NT2/D1 (cell line): ENCODE data around the gene XRCC3.

Experiments used
- DNase-seq: peaks from one replicate; pipeline ENCODE4 v3.0.0-alpha.2; 2011; ENCODE audit warnings: low read depth, low spot score
- H3K27me3 ChIP-seq: 2 replicates; pipeline ENCODE4 v1.6.0; 2011; ENCODE audit warnings: mild to moderate bottlenecking; ENCODE audit not compliant: insufficient read length, insufficient read depth
- H3K36me3 ChIP-seq: 2 replicates; pipeline ENCODE4 v1.6.1; 2011; ENCODE audit warnings: mild to moderate bottlenecking, low read length, mixed read lengths; ENCODE audit not compliant: insufficient read depth, insufficient read length
- H3K4me1 ChIP-seq: 2 replicates; pipeline ENCODE4 v1.5.1; 2011; ENCODE audit not compliant: insufficient read depth, insufficient read length
- H3K4me3 ChIP-seq: 2 replicates; pipeline ENCODE4 v1.5.1; 2011; ENCODE audit warnings: low read depth; ENCODE audit not compliant: insufficient read length
- H3K9ac ChIP-seq: 2 replicates; pipeline ENCODE4 v1.6.0; 2011; ENCODE audit warnings: low read depth; ENCODE audit not compliant: insufficient read length
- H3K9me3 ChIP-seq: 2 replicates; pipeline ENCODE4 v1.5.1; 2011; ENCODE audit warnings: mild to moderate bottlenecking, low read length; ENCODE audit not compliant: insufficient read depth
- SUZ12 ChIP-seq: IDR thresholded peaks from 2 replicates; pipeline ENCODE4 v1.6.1; 2011; ENCODE audit not compliant: insufficient read length, insufficient read depth; ENCODE audit errors: extremely low read depth
- YY1 ChIP-seq: IDR thresholded peaks from 2 replicates; pipeline ENCODE4 v1.6.1; 2011; ENCODE audit not compliant: insufficient read length, insufficient read depth
- ZNF274 ChIP-seq: IDR thresholded peaks from 2 replicates; pipeline ENCODE4 v1.6.1; 2011; ENCODE audit warnings: mild to moderate bottlenecking, low read depth, low read length

Gene XRCC3

DNA sequence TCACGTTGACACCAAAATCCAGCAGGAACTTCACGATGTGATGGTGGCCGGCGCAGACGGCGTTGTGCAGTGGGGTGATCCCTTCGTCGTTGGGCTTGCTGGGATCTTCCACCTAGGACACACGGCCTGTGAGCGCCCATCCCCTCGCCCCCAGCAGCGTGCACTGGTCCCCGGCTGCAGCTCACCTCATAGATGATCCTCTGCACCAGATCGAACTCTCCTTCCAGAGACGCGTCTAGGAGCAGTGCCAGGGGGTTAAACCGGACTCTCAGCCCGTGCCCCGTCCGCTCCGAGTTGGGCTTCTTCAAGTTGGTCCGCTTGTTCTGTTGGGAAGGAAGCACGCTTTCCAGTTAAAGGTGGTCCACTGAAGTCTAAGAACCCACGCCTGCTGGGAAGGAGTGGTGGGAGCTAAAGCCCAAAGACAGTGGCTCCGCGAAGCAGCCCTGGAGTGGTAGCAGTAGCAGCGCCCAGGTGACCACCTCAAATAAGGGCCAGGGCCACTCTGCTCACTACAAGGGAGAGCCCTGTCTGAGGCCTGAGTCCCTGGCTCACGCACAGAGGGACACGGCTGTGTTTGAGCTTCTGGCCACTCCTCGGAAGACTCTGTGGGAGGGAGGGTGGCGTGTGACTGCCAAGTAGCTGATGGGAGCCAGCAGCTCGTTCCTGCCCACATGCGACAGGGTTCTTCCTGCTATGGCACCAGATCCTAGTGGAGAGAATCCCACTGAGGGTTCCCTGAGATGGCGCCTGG, 23.6 kb upstream of the XRCC3 start:
- TF ChIP-seq SUZ12 (no peak), YY1 (no peak), ZNF274 (no peak)
- H3K36me3 ChIP-seq = peaks cover 18% of the 10 kb centered on the region
- no peak overlapping the region for H3K4me3 ChIP-seq
- no peak overlapping the region for H3K9ac ChIP-seq
- no peak for DNase-seq
- H3K4me1 ChIP-seq = peaks cover 13% of the 10 kb centered on the region
- H3K9me3 ChIP-seq = no peaks in the 10 kb centered on the region; the same call in 1 of the 2 replicates
- no peaks in the 10 kb centered on the region for H3K27me3 ChIP-seq

DNA sequence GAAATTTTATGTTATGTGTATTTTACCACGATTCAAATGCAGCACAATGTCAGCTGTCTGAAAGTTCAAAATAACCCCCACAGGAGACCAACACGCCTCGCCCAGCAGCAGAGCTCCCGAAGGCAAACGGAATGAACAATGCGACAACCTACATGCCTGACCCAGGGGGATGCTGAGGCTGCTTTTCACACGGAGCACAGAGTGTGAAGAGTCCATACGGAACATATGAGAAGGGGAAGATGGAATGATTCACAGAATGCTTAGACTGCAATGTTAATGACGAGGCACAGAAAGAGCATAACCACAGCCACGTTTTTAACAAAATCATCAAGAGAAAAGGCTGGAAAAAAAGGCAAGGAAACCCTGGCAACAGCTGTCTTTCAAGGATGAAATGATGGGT, 22.9 kb upstream of the XRCC3 start:
- no peaks in the 10 kb centered on the region for H3K27me3 ChIP-seq
- H3K4me3 ChIP-seq = no peak overlapping the region
- H3K4me1 ChIP-seq = peaks cover 11% of the 10 kb centered on the region
- DNase-seq = no peak
- no peak overlapping the region for H3K9ac ChIP-seq
- H3K9me3 ChIP-seq = no peaks in the 10 kb centered on the region; the same call in 1 of the 2 replicates
- no peak for TF ChIP-seq SUZ12
- no peak for TF ChIP-seq YY1
- peaks cover 24% of the 10 kb centered on the region for H3K36me3 ChIP-seq

DNA sequence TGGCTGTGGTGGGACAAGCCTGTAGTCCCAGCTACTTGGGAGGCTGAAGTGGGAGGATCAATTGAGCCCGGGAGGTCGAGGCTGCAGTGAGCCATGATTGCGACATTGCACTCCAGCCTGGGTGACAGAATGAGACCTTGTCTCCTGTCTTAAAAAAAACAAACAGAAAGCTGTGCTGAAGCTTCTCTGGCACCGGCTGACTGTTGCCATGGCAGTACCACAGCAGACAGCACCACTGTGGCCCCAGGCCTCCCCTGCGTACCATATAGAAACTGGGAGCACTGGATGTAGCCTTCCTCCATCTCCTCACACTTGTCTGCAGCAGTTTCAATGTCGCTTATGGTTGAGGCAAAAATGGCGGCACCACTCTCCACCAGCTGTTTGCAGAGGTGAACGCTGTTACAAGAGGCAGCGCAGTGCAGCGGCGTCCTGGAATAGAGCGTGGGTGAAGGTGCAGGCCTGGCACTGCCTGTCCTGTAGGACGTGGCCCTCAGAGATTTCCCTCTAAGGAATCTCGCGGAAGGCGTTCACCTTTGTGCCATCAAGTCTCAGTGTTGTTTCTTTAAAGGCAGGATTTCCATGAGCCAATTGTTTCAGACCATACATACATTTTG, 22.3 kb upstream of the XRCC3 start:
- DNase-seq = no peak
- TF ChIP-seq ZNF274 = no peak
- TF ChIP-seq YY1 = no peak
- no peak for TF ChIP-seq SUZ12
- peaks cover 31% of the 10 kb centered on the region for H3K36me3 ChIP-seq

DNA sequence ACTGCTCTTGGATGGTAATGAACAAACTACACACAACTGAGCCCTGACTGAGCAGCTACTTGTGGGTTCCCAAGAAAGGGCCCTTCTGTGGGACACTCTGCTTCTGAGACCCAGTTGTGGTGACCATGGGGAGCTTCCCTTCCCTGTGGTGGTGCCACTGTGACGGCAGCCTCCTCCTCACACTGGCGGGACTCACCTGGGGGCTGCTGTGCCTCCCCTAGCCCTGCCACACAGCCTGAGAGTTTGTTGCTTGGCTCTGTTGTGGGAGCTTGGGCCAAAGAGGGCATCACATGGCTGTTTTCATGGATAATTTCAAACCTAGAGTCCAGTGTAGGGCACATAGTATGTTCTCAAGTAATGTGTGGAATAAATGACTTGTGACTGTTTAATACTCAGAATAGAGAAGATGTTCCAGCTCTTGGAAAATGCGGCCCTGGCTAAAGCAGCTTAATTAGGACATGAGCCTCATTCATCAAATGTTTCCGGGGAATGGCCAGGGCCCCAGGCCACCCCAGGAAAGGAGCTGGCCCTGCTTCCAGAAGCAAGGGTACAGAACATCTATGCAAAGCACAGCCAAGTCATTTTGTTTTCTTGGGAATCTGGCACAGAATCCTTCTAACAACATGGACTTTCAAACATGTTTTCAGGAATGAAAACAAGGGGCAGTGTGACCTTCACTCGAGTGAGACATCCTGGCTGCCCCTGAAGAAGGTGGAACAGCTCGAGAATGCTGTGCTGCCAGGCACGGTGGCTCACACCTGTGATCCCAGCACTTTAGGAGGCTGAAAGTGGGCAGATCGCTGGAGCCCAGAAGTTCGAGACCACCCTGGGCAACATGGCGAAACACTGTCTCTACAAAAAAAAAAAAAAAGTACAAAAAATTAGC, 21.5 kb upstream of the XRCC3 start:
- no peak for DNase-seq
- TF ChIP-seq YY1 (no peak), ZNF274 (no peak), SUZ12 (no peak)
- Histone ChIP-seq H3K4me3 (no peak overlapping the region), H3K36me3 (peaks cover 38% of the 10 kb centered on the region), H3K27me3 (no peaks in the 10 kb centered on the region), H3K4me1 (peaks cover 8% of the 10 kb centered on the region), H3K9ac (no peak overlapping the region), H3K9me3 (no peaks in the 10 kb centered on the region; the same call in 1 of the 2 replicates)

More for the DNA sequence above, 22.3 kb upstream of the XRCC3 start:
- Histone ChIP-seq H3K9ac (no peak overlapping the region), H3K4me3 (no peak overlapping the region), H3K4me1 (peaks cover 8% of the 10 kb centered on the region), H3K9me3 (no peaks in the 10 kb centered on the region; the same call in 1 of the 2 replicates), H3K27me3 (no peaks in the 10 kb centered on the region)

DNA sequence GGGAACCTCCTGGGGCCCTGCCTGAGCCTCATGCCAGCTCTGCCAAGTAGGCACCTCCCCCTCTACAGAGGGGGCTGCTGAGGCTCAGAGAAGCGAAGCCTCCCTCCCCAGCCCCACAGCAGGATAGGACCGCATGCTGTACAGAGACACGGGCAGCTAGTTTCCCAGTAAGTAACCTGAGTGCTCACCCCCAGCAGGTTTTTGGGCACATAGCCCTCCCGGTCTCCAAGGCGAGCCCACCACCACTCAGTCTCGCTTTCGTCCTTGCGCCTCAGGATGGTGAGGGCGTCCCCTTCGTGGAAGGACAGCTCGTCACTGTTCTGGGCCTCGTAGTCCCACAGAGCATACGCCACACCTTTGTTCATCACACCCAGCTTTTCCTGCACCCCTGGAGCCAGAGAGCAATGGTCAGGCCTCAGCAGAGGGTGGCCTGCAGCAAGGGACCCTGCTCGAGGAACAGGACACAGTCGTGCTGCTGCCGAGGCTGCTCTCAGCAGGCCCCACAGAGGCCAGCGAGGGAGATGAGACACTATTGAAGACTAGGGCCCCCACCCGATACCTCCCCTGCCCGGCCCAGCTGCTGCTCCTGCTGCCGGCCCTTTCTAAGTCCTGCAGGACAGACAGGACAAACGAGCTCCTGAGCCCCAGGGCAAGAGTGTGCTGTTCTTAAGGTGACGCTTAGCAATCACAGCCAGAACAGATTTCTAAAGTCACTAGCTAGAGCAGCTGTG, 20.7 kb upstream of the XRCC3 start:
- Histone ChIP-seq H3K4me1 (peaks cover 5% of the 10 kb centered on the region), H3K9ac (no peak overlapping the region), H3K36me3 (peaks cover 41% of the 10 kb centered on the region), H3K9me3 (no peaks in the 10 kb centered on the region; the same call in 1 of the 2 replicates), H3K4me3 (no peak overlapping the region), H3K27me3 (no peaks in the 10 kb centered on the region)
- TF ChIP-seq ZNF274 (no peak), SUZ12 (no peak), YY1 (no peak)
- no peak for DNase-seq

DNA sequence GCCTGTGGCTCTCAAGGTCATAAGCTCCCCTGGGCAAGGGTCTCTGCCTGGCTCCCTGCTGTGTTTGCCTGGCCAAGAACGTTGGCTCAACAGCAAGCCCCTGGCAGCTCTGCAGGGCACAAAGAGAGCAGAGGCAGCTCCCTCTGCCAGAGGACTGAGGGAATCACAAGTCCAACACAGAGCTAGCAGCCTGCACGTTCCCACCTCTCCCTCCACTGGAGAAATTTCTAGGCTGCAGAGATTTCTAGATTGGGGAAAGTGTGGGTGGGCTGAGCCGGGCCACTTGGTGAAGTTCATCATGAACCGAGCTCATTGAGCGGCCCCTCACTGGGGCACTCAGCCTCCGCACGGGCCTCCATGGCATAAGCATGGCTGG, 20.2 kb upstream of the XRCC3 start:
- H3K4me1 ChIP-seq = peaks cover 5% of the 10 kb centered on the region
- no peaks in the 10 kb centered on the region; the same call in 1 of the 2 replicates for H3K9me3 ChIP-seq
- H3K4me3 ChIP-seq = no peak overlapping the region
- DNase-seq = no peak
- H3K9ac ChIP-seq = no peak overlapping the region
- TF ChIP-seq YY1 (no peak), ZNF274 (no peak), SUZ12 (no peak)
- H3K27me3 ChIP-seq = no peaks in the 10 kb centered on the region
- H3K36me3 ChIP-seq = peaks cover 45% of the 10 kb centered on the region
